K562 (cell line): ENCODE data around the gene ACSL3. TPM values are rescaled to one million over a fixed set of nuclear protein-coding genes. Genes with fewer than 3 reads are reported as not detected.

Source experiments
- ATAC-seq: fragments of 200-7000 bp; cut with Tn5 transposase; 3 replicates; pipeline ENCODE4 v1.9.1; 2020; ENCODE audit warnings: moderate library complexity
- BruUV-seq: library from RNA; stranded (reverse); fragments of 400-500 nt; replicated peaks from 2 replicates; lab custom pipeline; 2021; lab: Mats Ljungman, UMichigan
- CTCF ChIA-PET: fragments of 300-600 bp; formaldehyde crosslinking; extraction: SDS; loops from one replicate; lab custom pipeline; 2021; ENCODE audit warnings: low intra/inter-chr PET ratio; lab: Yijun Ruan, JAX
- POLR2A ChIA-PET: fragments of 300-600, 350-650 bp; sonication (Branson Sonifier 250); formaldehyde crosslinking; extraction: SDS; loops from one replicate; lab custom pipeline; 2021; ENCODE audit warnings: antibody characterized with exemption, inconsistent platforms; lab: Yijun Ruan, JAX
- DNase-seq, 4 experiments: peaks; one replicate each; pipeline versions ENCODE4 v3.0.0 to v3.0.0-alpha.2; 2011 to 2018; ENCODE audit warnings: low spot score in 3 of 4, mixed read lengths in 3 of 4; ENCODE audit errors: extremely low read depth in 1 of 4
- FAIRE-seq: peaks from 2 replicates; lab custom pipeline; 2011; peaks lifted over from hg19 to GRCh38; lab: Jason Lieb, UNC
- H2AFZ ChIP-seq: 2 replicates; pipeline ENCODE4 v1.6.0; 2011; ENCODE audit warnings: low read depth, low read length, control low read depth, inconsistent platforms
- H3K27ac ChIP-seq: fragments of 200-600 bp; 3 replicates; pipeline ENCODE4 v1.8.0; 2011; ENCODE audit warnings: low read depth, mild to moderate bottlenecking, control low read depth, inconsistent platforms, low read length, moderate library complexity, mixed read lengths; ENCODE audit errors: extremely low read depth
- H3K27me3 ChIP-seq, 2 experiments: fragments of 300-600 bp in 1 of 2; 2 replicates in 1 of 2; 3 replicates in 1 of 2; pipeline versions ENCODE4 v1.6.0 to v1.8.0; 2011; ENCODE audit warnings: inconsistent platforms in 2 of 2, low read length in 2 of 2, mild to moderate bottlenecking in 1 of 2, mixed read lengths in 1 of 2, moderate library complexity in 1 of 2; ENCODE audit not compliant: control insufficient read depth in 2 of 2, insufficient read depth in 2 of 2
- H3K36me3 ChIP-seq: fragments of 300-600 bp; 3 replicates; pipeline ENCODE4 v1.8.0; 2011; ENCODE audit warnings: mild to moderate bottlenecking, low read length, inconsistent platforms; ENCODE audit not compliant: control insufficient read depth, insufficient read depth
- H3K4me1 ChIP-seq, 2 experiments: fragments of 200-600 bp in 1 of 2; replicated peaks in 1 of 2; 2 replicates in 1 of 2; 3 replicates in 1 of 2; pipeline versions ENCODE4 v1.5.1 to v1.8.0; 2011; ENCODE audit warnings: inconsistent platforms in 2 of 2, low read length in 2 of 2, mild to moderate bottlenecking in 1 of 2, mixed read lengths in 1 of 2, moderate library complexity in 1 of 2; ENCODE audit not compliant: control insufficient read depth in 2 of 2, insufficient read depth in 2 of 2
- H3K4me2 ChIP-seq: 2 replicates; pipeline ENCODE4 v1.6.1; 2011; ENCODE audit warnings: low read length, control low read depth, inconsistent platforms, mixed read lengths; ENCODE audit not compliant: insufficient read depth
- H3K4me3 ChIP-seq: fragments of 200-600 bp; sonication (generic), shearing (Covaris generic); 2 replicates; pipeline ENCODE4 v1.5.1; 2016; ENCODE audit warnings: control low read depth, inconsistent platforms
- H3K79me2 ChIP-seq: fragments of 200-600 bp; 3 replicates; pipeline ENCODE4 v1.8.0; 2011; ENCODE audit warnings: low read length, inconsistent platforms; ENCODE audit not compliant: control insufficient read depth, insufficient read depth
- H3K9ac ChIP-seq, 2 experiments: 2 replicates each; pipeline versions ENCODE4 v1.6.0 to v1.6.1; 2011; ENCODE audit warnings: low read depth in 2 of 2, low read length in 2 of 2, control low read depth in 1 of 2, inconsistent platforms in 1 of 2, mild to moderate bottlenecking in 1 of 2, mixed read lengths in 1 of 2; ENCODE audit not compliant: insufficient read depth in 1 of 2
- H3K9me1 ChIP-seq: one replicate; pipeline ENCODE4 v1.6.0; 2011; ENCODE audit warnings: inconsistent platforms, mild to moderate bottlenecking, low read length, moderate library complexity; ENCODE audit not compliant: control insufficient read depth, insufficient read depth
- H3K9me3 ChIP-seq: replicated peaks from 2 replicates; pipeline ENCODE4 v1.5.1; 2011; ENCODE audit warnings: low read depth, low read length, inconsistent platforms; ENCODE audit not compliant: control insufficient read depth, insufficient read depth
- H4K20me1 ChIP-seq: replicated peaks from 2 replicates; pipeline ENCODE4 v1.6.1; 2011; ENCODE audit warnings: low read length, inconsistent platforms, mixed read lengths; ENCODE audit not compliant: control insufficient read depth, insufficient read depth
- ETS2 ChIP-seq: IDR thresholded peaks from 2 replicates; pipeline ENCODE4 v1.6.1; 2016; ENCODE audit warnings: borderline replicate concordance, missing genetic modification characterization, mild to moderate bottlenecking, moderate library complexity, missing compliant biosample characterization; ENCODE audit not compliant: poor library complexity, severe bottlenecking
- PTRF ChIP-seq: fragments of 450-650 bp; IDR thresholded peaks from 2 replicates; pipeline ENCODE4 v1.6.1; 2016; ENCODE audit warnings: mild to moderate bottlenecking, missing genetic modification characterization, missing compliant biosample characterization
- RBFOX2 ChIP-seq: fragments of 200-400 bp; formaldehyde crosslinking; IDR thresholded peaks from 2 replicates; pipeline ENCODE4 v1.6.1; 2017; ENCODE audit warnings: low read depth, mild to moderate bottlenecking, low read length, moderate library complexity
- WGBS: fragments of 100-300 bp; shearing (Covaris generic); methylation state at CpG from one replicate; pipeline ENCODE4 v1.1.6; 2016; ENCODE audit warnings: low coverage, mixed read lengths; ENCODE audit not compliant: insufficient coverage; ENCODE audit errors: missing lambda C conversion rate; 5-methylcytosine and 5-hydroxymethylcytosine counted together
- in situ Hi-C: fragments of 300-500 bp; cut with MboI; formaldehyde crosslinking; loops from 4 replicates; pipeline ENCODE4 v1.15.0; 2018; ENCODE audit warnings: inconsistent platforms, mixed read lengths
- intact Hi-C: fragments of 100-400 bp; cut with micrococcal nuclease; formaldehyde crosslinking; loops from 2 replicates; pipeline ENCODE4 v1.14.2; 2022
- polyA plus RNA-seq, 8 experiments: library from polyadenylated mRNA; depleted of rRNA in 4 of 8; stranded (reverse) in 5 of 8; unstranded in 3 of 8; fragments of >200 nt; fragmentation: Nextera tagmentation in 2 of 8; fragmentation: Illumina TruSeq in 1 of 8; extraction: Ambion mirVana in 2 of 8; extraction: Trizol in 1 of 8; gene quantifications; 2 replicates each; pipeline versions ENCODE4 v1.2.1 to v1.2.3, GENCODE V29; 2011 to 2014; ENCODE audit warnings: inconsistent platforms in 1 of 8, missing spikeins in 1 of 8
- total RNA-seq, 7 experiments: library from RNA; depleted of rRNA in 6 of 7; stranded (reverse); fragments of >200 nt in 6 of 7; fragmentation: Illumina TruSeq in 2 of 7; extraction: Trizol in 2 of 7; gene quantifications; 2 replicates each; pipeline versions ENCODE4 v1.2.1 to v1.2.3, GENCODE V29; 2011 to 2021; ENCODE audit warnings: low replicate concordance in 1 of 7

Gene ACSL3
- total and polyA plus RNA-seq, 9 of the 15 experiments (the other 6 are each of a cell fraction or from before 2014, with no cell fraction given), result 21.3 to 123 (median 85.2) TPM

- peaks cover 38% of the 10 kb centered on the region for H3K79me2 ChIP-seq
- ChIA-PET CTCF (no interaction called here), POLR2A (no interaction called here)
- H3K36me3 ChIP-seq, result peaks cover 83% of the 10 kb centered on the region
- BruUV-seq, result no TSS peak
- no peaks in the 10 kb centered on the region for H3K27me3 ChIP-seq
- no peaks in the 10 kb centered on the region for H4K20me1 ChIP-seq
- no peak overlapping the region for H3K4me2 ChIP-seq
- WGBS, result 83% methylated on average over 5 of the region's 5 CpGs
- intact Hi-C loops, result no loop called here
- in situ Hi-C loops, result loop anchor here (10.0 kb wide), 1 partner anchor 226 kb away; no protein-coding TSS in a partner anchor
- no peak for ATAC-seq
- no peak for FAIRE-seq
- H3K9ac ChIP-seq, result no peak overlapping the region
- no peak for DNase-seq
- no peak for TF ChIP-seq RBFOX2
- TF ChIP-seq PTRF (tag), result no peak
- TF ChIP-seq ETS2 (tag), result no peak
- no peak overlapping the region for H2AFZ ChIP-seq
- H3K27ac ChIP-seq, result no peak overlapping the region
- H3K4me3 ChIP-seq, result no peak overlapping the region
- H3K9me3 ChIP-seq, result no peaks in the 10 kb centered on the region
- H3K9me1 ChIP-seq, result no peaks in the 10 kb centered on the region
- peaks cover 0 to 17% of the 10 kb centered on the region in 2 experiments; a peak in 2 of 5 replicates for H3K4me1 ChIP-seq
These were observed 59.9 kb downstream of the ACSL3 start for GRCh38 chr2:222920657-222921186.
